Measurements from ENCODE around the gene CLASP1.
A peak's percentile ranks its signal among the peaks of the same experiment; 100 is the strongest.

Gene CLASP1

DNA sequence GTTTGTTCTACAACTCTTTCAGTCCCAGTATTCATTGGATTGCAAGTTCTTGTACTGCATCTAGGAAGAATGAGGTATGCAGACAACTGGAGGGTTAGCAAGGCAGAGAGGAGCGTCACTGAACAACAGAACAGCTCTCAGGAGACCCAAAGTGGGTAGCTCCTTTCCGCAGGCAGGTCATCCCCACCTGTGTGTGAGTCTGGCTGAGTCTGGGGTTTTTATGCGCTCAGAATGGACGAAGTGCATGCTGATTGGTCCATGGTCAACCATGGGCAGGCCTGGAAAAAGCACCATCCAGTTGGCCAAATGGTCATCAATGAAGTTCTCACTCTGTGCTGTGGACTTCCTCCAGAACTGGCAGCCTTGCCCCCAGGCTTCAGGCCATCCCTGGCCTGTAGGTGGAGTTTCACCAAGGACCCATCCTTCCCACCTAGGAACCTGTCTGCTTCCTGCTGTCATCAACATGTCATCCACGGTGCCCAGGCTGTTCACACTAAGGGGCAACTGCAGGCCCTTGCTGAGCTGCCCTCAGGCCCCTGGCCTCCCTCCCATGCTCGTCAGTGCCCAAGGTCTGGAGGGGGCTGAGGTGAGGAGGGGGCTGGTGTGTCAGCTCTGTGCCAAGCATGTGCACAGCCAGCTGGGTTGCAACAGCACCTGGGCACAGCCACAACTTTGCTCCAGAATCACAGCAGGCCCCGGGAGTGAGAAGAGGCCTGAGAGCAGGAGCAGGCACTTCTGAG is 353.2 kb downstream of the CLASP1 start:
- Mint-ChIP-seq H3K27ac (no peak overlapping the region), H3K9me3 (peaks cover 0 to 2% of the 10 kb centered on the region in 2 donors), H3K4me1 (no peaks in the 10 kb centered on the region), H3K4me3 (no peak overlapping the region), H3K36me3 (no peaks in the 10 kb centered on the region), H3K27me3 (peaks cover 7 to 8% of the 10 kb centered on the region in 2 donors)
- DNase-seq (no peak), ATAC-seq (replicated peaks) (peak in 1 of 2 donors; percentile 10)

- H3K4me3 Mint-ChIP-seq, result no peak overlapping the region
- no peaks in the 10 kb centered on the region for H3K9me3 Mint-ChIP-seq
- ATAC-seq (replicated peaks), result peak in 1 of 2 donors; percentile 5
- H3K27ac Mint-ChIP-seq, result no peak overlapping the region
- H3K27me3 Mint-ChIP-seq, result peaks cover 4 to 8% of the 10 kb centered on the region in 2 donors
- no peak for DNase-seq
- H3K4me1 Mint-ChIP-seq, result no peaks in the 10 kb centered on the region
- H3K36me3 Mint-ChIP-seq, result no peaks in the 10 kb centered on the region
These were observed 354.1 kb downstream of the CLASP1 start for GRCh38 chr2:121294881-121295840.

- Mint-ChIP-seq H3K9me3 (no peaks in the 10 kb centered on the region), H3K36me3 (no peaks in the 10 kb centered on the region), H3K4me1 (no peaks in the 10 kb centered on the region), H3K27ac (no peak overlapping the region), H3K4me3 (no peak overlapping the region), H3K27me3 (peaks cover 4 to 8% of the 10 kb centered on the region in 2 donors)
- no peak for DNase-seq
- ATAC-seq (replicated peaks), result no peak
These were observed 355.6 kb downstream of the CLASP1 start for GRCh38 chr2:121293450-121294325.

- peaks cover 13 to 22% of the 10 kb centered on the region in 2 donors for H3K27me3 Mint-ChIP-seq
- peaks cover 3 to 5% of the 10 kb centered on the region in 2 donors for H3K4me1 Mint-ChIP-seq
- no peak overlapping the region for H3K27ac Mint-ChIP-seq
- H3K9me3 Mint-ChIP-seq, result no peaks in the 10 kb centered on the region
- H3K4me3 Mint-ChIP-seq, result no peak overlapping the region
- ATAC-seq (replicated peaks) (no peak), DNase-seq (no peak)
- no peaks in the 10 kb centered on the region for H3K36me3 Mint-ChIP-seq
These were observed 358.0 kb downstream of the CLASP1 start for GRCh38 chr2:121291251-121291580.

DNA sequence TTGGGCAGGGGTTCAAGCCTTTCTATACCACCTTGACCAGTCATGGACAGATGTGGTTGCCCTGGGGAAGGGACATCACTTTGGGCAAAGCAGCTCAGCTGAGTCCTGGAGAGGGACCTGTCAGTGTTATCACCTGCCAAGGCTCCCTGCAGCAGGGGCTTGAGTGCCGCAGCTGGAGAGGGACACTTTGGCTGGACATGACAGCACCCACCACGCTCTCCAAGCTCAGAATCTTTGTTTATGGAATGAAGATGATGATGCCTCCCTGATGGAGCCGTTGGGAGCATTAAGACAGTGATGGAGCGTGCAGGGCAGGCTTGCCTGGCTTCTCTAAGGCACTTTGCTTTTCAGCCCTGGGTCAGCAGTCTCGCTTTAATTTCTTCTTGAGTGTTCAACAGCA is 360.0 kb downstream of the CLASP1 start:
- no peak overlapping the region for H3K4me3 Mint-ChIP-seq
- peaks cover 7 to 13% of the 10 kb centered on the region in 2 donors for H3K4me1 Mint-ChIP-seq
- no peak overlapping the region for H3K27ac Mint-ChIP-seq
- ATAC-seq (replicated peaks) (no peak), DNase-seq (no peak)
- H3K36me3 Mint-ChIP-seq, result no peaks in the 10 kb centered on the region
- no peaks in the 10 kb centered on the region for H3K9me3 Mint-ChIP-seq
- H3K27me3 Mint-ChIP-seq, result peaks cover 24 to 35% of the 10 kb centered on the region in 2 donors

GRCh38 chr2:121288454-121289231 is 360.6 kb downstream of the CLASP1 start:
- peaks cover 9 to 19% of the 10 kb centered on the region in 2 donors for H3K4me1 Mint-ChIP-seq
- no peaks in the 10 kb centered on the region for H3K36me3 Mint-ChIP-seq
- no peak for ATAC-seq (replicated peaks)
- H3K4me3 Mint-ChIP-seq, result no peak overlapping the region
- no peak overlapping the region for H3K27ac Mint-ChIP-seq
- H3K27me3 Mint-ChIP-seq, result peaks cover 29 to 42% of the 10 kb centered on the region in 2 donors
- no peaks in the 10 kb centered on the region for H3K9me3 Mint-ChIP-seq
- DNase-seq, result no peak

DNA sequence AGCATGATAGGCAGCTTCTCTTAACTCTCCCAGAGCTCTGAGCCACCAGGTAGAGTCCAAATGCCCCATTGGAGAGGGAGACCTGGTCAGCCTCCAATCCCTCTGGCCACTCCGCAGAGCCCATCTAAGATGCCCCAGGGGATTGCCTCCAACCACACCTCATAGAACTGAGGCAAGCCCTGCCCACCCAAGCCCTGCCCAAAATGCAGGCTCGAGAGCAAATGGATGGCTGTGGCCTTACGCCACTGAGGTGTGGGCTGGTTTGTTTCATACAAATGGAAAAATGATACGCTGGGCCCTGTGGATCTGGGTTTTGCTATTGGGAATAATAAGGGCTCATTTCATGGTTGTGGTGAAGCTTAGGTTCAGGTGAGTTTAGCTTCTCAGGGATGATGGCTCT is 361.3 kb downstream of the CLASP1 start:
- H3K4me3 Mint-ChIP-seq, result no peak overlapping the region
- H3K36me3 Mint-ChIP-seq, result no peaks in the 10 kb centered on the region
- peaks cover 36 to 49% of the 10 kb centered on the region in 2 donors for H3K27me3 Mint-ChIP-seq
- no peak for ATAC-seq (replicated peaks)
- DNase-seq, result no peak
- H3K27ac Mint-ChIP-seq, result no peak overlapping the region
- peaks cover 9 to 20% of the 10 kb centered on the region in 2 donors for H3K4me1 Mint-ChIP-seq
- no peaks in the 10 kb centered on the region for H3K9me3 Mint-ChIP-seq

Data from stimulated activated naive B cell treated with anti-CD40 and anti-IgM and Interleukin-4, amounts not matched to agents 10 μg/mL and 1 μg/mL and 100 μg/mL, for 72 hours (primary cell).